ENCODE measurements around the gene LRRC74A. TPM values are rescaled to one million over a fixed set of nuclear protein-coding genes. Genes with fewer than 3 reads are reported as not detected.

Gene LRRC74A
- polyA plus RNA-seq, 1 of the 3 experiments (the other 2 are of a cell fraction): not detected

DNA sequence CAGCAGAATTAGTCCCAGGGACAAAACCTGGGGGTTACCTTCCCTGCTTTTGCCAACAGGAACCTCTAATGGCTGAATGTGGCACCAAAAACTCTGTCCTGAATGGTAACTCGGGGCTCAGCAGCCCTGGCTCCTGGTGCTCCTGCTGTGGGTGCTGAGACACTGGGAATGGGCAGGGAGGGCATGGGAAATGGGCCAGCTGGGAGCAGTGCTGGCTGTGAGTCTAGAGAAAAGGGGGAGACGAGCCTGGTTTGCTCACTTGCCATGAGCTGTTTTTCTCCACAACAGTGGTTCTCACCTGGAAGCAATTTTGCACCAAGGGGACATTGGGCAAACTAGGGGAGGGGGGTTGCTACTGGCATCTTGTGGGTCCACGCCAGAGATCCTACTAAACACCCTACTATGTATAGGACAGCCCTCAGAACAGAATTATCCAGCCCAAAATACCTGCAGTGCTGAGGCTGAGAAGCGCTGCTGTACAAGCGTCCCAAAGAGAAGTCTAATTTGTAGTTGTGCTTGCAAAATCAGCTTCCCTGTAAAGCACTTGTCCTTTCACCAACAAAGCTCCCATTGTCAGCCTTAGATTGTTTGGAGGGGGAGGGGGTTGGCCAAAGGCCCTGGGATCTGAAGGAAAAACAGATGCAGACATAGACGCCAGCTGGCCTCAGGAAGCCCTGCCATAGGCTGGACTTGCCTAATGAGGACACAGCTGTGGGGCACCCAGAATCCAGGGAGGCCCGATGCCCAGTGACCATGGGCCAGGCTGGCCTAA lies 3.6 kb downstream of the LRRC74A start:
- TF ChIP-seq GABPA (IDR thresholded peaks at IDR 0.05; ENCODE audit: low read depth) (no peak), ELF1 (IDR thresholded peaks at IDR 0.05) (no peak), SMC3 (IDR thresholded peaks at IDR 0.05; ENCODE audit: low read depth, low read length) (no peak), NFIC (IDR thresholded peaks at IDR 0.05; ENCODE audit: borderline replicate concordance) (no peak), TCF12 (IDR thresholded peaks at IDR 0.05) (no peak), MEF2A (IDR thresholded peaks at IDR 0.05; ENCODE audit: borderline replicate concordance, low read depth) (no peak), PBX3 (IDR thresholded peaks at IDR 0.05) (no peak)
- TF ChIP-seq, protein P1, sequence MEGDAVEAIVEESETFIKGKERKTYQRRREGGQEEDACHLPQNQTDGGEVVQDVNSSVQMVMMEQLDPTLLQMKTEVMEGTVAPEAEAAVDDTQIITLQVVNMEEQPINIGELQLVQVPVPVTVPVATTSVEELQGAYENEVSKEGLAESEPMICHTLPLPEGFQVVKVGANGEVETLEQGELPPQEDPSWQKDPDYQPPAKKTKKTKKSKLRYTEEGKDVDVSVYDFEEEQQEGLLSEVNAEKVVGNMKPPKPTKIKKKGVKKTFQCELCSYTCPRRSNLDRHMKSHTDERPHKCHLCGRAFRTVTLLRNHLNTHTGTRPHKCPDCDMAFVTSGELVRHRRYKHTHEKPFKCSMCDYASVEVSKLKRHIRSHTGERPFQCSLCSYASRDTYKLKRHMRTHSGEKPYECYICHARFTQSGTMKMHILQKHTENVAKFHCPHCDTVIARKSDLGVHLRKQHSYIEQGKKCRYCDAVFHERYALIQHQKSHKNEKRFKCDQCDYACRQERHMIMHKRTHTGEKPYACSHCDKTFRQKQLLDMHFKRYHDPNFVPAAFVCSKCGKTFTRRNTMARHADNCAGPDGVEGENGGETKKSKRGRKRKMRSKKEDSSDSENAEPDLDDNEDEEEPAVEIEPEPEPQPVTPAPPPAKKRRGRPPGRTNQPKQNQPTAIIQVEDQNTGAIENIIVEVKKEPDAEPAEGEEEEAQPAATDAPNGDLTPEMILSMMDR (IDR thresholded peaks at IDR 0.05): no peak
- TF ChIP-seq, protein P2, sequence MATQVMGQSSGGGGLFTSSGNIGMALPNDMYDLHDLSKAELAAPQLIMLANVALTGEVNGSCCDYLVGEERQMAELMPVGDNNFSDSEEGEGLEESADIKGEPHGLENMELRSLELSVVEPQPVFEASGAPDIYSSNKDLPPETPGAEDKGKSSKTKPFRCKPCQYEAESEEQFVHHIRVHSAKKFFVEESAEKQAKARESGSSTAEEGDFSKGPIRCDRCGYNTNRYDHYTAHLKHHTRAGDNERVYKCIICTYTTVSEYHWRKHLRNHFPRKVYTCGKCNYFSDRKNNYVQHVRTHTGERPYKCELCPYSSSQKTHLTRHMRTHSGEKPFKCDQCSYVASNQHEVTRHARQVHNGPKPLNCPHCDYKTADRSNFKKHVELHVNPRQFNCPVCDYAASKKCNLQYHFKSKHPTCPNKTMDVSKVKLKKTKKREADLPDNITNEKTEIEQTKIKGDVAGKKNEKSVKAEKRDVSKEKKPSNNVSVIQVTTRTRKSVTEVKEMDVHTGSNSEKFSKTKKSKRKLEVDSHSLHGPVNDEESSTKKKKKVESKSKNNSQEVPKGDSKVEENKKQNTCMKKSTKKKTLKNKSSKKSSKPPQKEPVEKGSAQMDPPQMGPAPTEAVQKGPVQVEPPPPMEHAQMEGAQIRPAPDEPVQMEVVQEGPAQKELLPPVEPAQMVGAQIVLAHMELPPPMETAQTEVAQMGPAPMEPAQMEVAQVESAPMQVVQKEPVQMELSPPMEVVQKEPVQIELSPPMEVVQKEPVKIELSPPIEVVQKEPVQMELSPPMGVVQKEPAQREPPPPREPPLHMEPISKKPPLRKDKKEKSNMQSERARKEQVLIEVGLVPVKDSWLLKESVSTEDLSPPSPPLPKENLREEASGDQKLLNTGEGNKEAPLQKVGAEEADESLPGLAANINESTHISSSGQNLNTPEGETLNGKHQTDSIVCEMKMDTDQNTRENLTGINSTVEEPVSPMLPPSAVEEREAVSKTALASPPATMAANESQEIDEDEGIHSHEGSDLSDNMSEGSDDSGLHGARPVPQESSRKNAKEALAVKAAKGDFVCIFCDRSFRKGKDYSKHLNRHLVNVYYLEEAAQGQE (IDR thresholded peaks at IDR 0.05; ENCODE audit: low read depth, low read length): no peak
- Histone ChIP-seq H3K4me2 (no peak overlapping the region), H3K4me3 (ENCODE audit: low read depth in 2 of 2, low read length in 1 of 2) (no peak overlapping the region), H3K27ac (ENCODE audit: low read depth in 2 of 2, low read length in 1 of 2) (peak overlapping the region in 1 of 2 experiments; percentile 25; a peak in 1 of 4 replicates), H3K9ac (no peak overlapping the region), H2AFZ (ENCODE audit: low read depth) (no peak overlapping the region), H3K27me3 (ENCODE audit: insufficient read depth) (no peaks in the 10 kb centered on the region; the same call in 1 of the 2 replicates), H3K9me3 (no peaks in the 10 kb centered on the region), H3K36me3 (replicated peaks in 1 of 2; ENCODE audit: control insufficient read depth in 1 of 2, insufficient read depth in 2 of 2, low read length in 1 of 2) (no peaks in the 10 kb centered on the region), H4K20me1 (ENCODE audit: insufficient read depth) (no peaks in the 10 kb centered on the region), H3K79me2 (ENCODE audit: insufficient read depth) (no peaks in the 10 kb centered on the region), H3F3A (replicated peaks; ENCODE audit: insufficient read depth) (no peaks in the 10 kb centered on the region), H3K9me2 (no peaks in the 10 kb centered on the region), H3K4me1 (ENCODE audit: control insufficient read depth in 1 of 2, insufficient read depth in 2 of 2, low read depth in 1 of 2, low read length in 1 of 2) (peaks cover 0 to 13% of the 10 kb centered on the region in 2 experiments; a peak in 1 of 4 replicates)
- ChIA-PET CTCF (interaction anchor here (1.0 to 2.3 kb wide), 3 partner anchors 46 to 781 kb away, joined by 3 to 5 read pairs (median 4); no protein-coding TSS in a partner anchor), POLR2A (no interaction called here)
- peak; percentile 55 for DNase-seq
- 44% methylated on average over 6 of the region's 7 CpGs for WGBS (ENCODE audit: low lambda C conversion rate)

DNA sequence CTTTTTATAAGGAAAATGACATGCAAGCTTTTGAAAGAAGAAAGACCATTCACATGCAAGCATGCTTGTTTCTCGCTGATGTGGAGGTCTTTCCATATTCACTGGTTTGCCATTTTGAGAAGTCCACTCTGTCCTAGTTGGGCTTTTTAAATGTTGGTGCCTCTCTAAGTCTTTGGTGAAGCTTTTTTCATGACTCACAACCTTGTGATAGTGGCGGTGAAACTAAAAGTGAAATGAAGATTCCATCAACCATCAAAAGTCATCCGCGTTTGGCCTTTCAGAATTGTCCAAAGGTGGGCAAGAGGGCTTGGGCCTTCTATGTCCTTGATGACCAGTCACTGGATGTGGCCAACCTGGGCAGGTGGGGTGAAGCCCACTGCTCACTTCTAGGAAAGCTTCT lies 4.3 kb downstream of the LRRC74A start:
- POLR2A ChIA-PET: no interaction called here

More for the DNA sequence above, 4.3 kb downstream of the LRRC74A start:
- H3K9ac ChIP-seq: no peak overlapping the region
- peaks cover 0 to 13% of the 10 kb centered on the region in 2 experiments; a peak in 1 of 4 replicates for H3K4me1 ChIP-seq (ENCODE audit: control insufficient read depth in 1 of 2, insufficient read depth in 2 of 2, low read depth in 1 of 2, low read length in 1 of 2)
- H3F3A ChIP-seq (replicated peaks; ENCODE audit: insufficient read depth): no peaks in the 10 kb centered on the region
- no peak for TF ChIP-seq RXRA (IDR thresholded peaks at IDR 0.05; ENCODE audit: borderline replicate concordance, low read depth)
- no peak for TF ChIP-seq MXI1 (IDR thresholded peaks at IDR 0.05; ENCODE audit: low read depth, low read length)
- no peak for TF ChIP-seq RAD21 (IDR thresholded peaks at IDR 0.05; ENCODE audit: low read length)
- TF ChIP-seq RFX5 (IDR thresholded peaks at IDR 0.05; ENCODE audit: low read length): no peak
- TF ChIP-seq NRF1 (IDR thresholded peaks at IDR 0.05; ENCODE audit: low read depth, low read length): no peak
- TF ChIP-seq FOXM1 (IDR thresholded peaks at IDR 0.05; ENCODE audit: low read depth): no peak
- CTCF ChIA-PET: interaction anchor here (1.0 to 2.3 kb wide), 3 partner anchors 45 to 782 kb away, joined by 3 to 5 read pairs (median 4); no protein-coding TSS in a partner anchor
- no peaks in the 10 kb centered on the region for H3K9me3 ChIP-seq
- H2AFZ ChIP-seq (ENCODE audit: low read depth): no peak overlapping the region
- H4K20me1 ChIP-seq (ENCODE audit: insufficient read depth): no peaks in the 10 kb centered on the region
- H3K4me3 ChIP-seq (ENCODE audit: low read depth in 2 of 2, low read length in 1 of 2): no peak overlapping the region
- WGBS (ENCODE audit: low lambda C conversion rate): 89% methylated on average over 4 of the region's 4 CpGs
- DNase-seq: no peak
- no peaks in the 10 kb centered on the region for H3K36me3 ChIP-seq (replicated peaks in 1 of 2; ENCODE audit: control insufficient read depth in 1 of 2, insufficient read depth in 2 of 2, low read length in 1 of 2)
- no peak overlapping the region for H3K4me2 ChIP-seq
- no peak overlapping the region; a peak in 1 of 4 replicates for H3K27ac ChIP-seq (ENCODE audit: low read depth in 2 of 2, low read length in 1 of 2)
- H3K27me3 ChIP-seq (ENCODE audit: insufficient read depth): no peaks in the 10 kb centered on the region; the same call in 1 of the 2 replicates
- H3K79me2 ChIP-seq (ENCODE audit: insufficient read depth): no peaks in the 10 kb centered on the region
- no peaks in the 10 kb centered on the region for H3K9me2 ChIP-seq

Measured in SK-N-SH (cell line).